ENCODE data around the gene SFMBT1.

SFMBT1 gene

GRCh38 chr3:52857133-52857532 lies 188.7 kb downstream of the SFMBT1 start:
- H3K27me3 ChIP-seq (ENCODE audit: control insufficient read depth, low read length), result no peaks in the 10 kb centered on the region
- H3K9me3 ChIP-seq (ENCODE audit: control insufficient read depth, insufficient read depth, low read length), result no peaks in the 10 kb centered on the region
- no peak overlapping the region for H3K27ac ChIP-seq (ENCODE audit: low read depth, low read length)
- H3K4me1 ChIP-seq (ENCODE audit: control insufficient read depth, low read length), result no peaks in the 10 kb centered on the region
- H3K36me3 ChIP-seq (ENCODE audit: control insufficient read depth, low read length), result peaks cover under 1% of the 10 kb centered on the region
- H3K4me2 ChIP-seq (ENCODE audit: low read length), result no peak overlapping the region
- H3K9me2 ChIP-seq (replicated peaks; ENCODE audit: control insufficient read depth, low read length), result no peaks in the 10 kb centered on the region
- no peak overlapping the region for H3K4me3 ChIP-seq (ENCODE audit: low read length)
- no peaks in the 10 kb centered on the region for H3F3A ChIP-seq (ENCODE audit: control insufficient read depth, insufficient read depth)
- H3K79me2 ChIP-seq (ENCODE audit: control insufficient read depth, low read length), result no peaks in the 10 kb centered on the region
- 0 out of 2 replicates have a peak, but pooled peaks cover 4% of the 10 kb centered on the region for H4K20me1 ChIP-seq (ENCODE audit: control insufficient read depth, insufficient read depth, low read depth, low read length)
- TF ChIP-seq EZH2phosphoT487 (IDR thresholded peaks at IDR 0.05; ENCODE audit: borderline replicate concordance, low read length), result no peak
- TF ChIP-seq, protein P1, sequence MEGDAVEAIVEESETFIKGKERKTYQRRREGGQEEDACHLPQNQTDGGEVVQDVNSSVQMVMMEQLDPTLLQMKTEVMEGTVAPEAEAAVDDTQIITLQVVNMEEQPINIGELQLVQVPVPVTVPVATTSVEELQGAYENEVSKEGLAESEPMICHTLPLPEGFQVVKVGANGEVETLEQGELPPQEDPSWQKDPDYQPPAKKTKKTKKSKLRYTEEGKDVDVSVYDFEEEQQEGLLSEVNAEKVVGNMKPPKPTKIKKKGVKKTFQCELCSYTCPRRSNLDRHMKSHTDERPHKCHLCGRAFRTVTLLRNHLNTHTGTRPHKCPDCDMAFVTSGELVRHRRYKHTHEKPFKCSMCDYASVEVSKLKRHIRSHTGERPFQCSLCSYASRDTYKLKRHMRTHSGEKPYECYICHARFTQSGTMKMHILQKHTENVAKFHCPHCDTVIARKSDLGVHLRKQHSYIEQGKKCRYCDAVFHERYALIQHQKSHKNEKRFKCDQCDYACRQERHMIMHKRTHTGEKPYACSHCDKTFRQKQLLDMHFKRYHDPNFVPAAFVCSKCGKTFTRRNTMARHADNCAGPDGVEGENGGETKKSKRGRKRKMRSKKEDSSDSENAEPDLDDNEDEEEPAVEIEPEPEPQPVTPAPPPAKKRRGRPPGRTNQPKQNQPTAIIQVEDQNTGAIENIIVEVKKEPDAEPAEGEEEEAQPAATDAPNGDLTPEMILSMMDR (IDR thresholded peaks at IDR 0.05; ENCODE audit: low read depth, low read length, poor library complexity, severe bottlenecking), result no peak

DNA sequence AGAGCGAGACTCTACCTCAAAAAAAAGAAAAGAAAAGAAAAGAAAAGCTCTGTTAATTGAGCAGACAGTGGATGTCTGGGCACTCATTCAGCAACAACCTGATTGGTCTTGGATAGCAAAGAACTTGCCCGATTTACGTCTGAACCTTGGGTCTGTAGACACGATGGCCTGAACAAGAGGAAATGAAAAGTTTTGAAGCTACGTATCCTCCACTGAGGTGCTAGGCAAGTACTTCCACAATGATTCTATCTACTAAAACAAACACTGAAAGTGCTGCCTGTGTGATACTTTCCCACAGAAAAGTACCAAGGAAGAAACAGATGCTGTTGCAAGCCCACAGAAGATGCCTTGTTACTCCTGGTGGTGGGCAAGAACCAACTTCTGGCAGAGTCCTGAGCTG lies 189.2 kb downstream of the SFMBT1 start:
- H3K9me3 ChIP-seq (ENCODE audit: control insufficient read depth, insufficient read depth, low read length), result no peaks in the 10 kb centered on the region
- peaks cover 5% of the 10 kb centered on the region for H3K36me3 ChIP-seq (ENCODE audit: control insufficient read depth, low read length)
- no peaks in the 10 kb centered on the region for H3K4me1 ChIP-seq (ENCODE audit: control insufficient read depth, low read length)
- 0 out of 2 replicates have a peak, but pooled peaks cover 4% of the 10 kb centered on the region for H4K20me1 ChIP-seq (ENCODE audit: control insufficient read depth, insufficient read depth, low read depth, low read length)
- H3K4me3 ChIP-seq (ENCODE audit: low read length), result no peak overlapping the region
- no peaks in the 10 kb centered on the region for H3K9me2 ChIP-seq (replicated peaks; ENCODE audit: control insufficient read depth, low read length)
- H3K4me2 ChIP-seq (ENCODE audit: low read length), result no peak overlapping the region
- H3K27ac ChIP-seq (ENCODE audit: low read depth, low read length), result no peak overlapping the region
- TF ChIP-seq EZH2phosphoT487 (IDR thresholded peaks at IDR 0.05; ENCODE audit: borderline replicate concordance, low read length), result no peak
- TF ChIP-seq, protein P1 (IDR thresholded peaks at IDR 0.05; ENCODE audit: low read depth, low read length, poor library complexity, severe bottlenecking), result no peak
- H3F3A ChIP-seq (ENCODE audit: control insufficient read depth, insufficient read depth), result no peaks in the 10 kb centered on the region
- no peaks in the 10 kb centered on the region for H3K79me2 ChIP-seq (ENCODE audit: control insufficient read depth, low read length)
- no peaks in the 10 kb centered on the region for H3K27me3 ChIP-seq (ENCODE audit: control insufficient read depth, low read length)

GRCh38 chr3:52854013-52854412 lies 191.9 kb downstream of the SFMBT1 start:
- H3K4me3 ChIP-seq (ENCODE audit: low read length), result no peak overlapping the region
- no peaks in the 10 kb centered on the region for H3K9me2 ChIP-seq (replicated peaks; ENCODE audit: control insufficient read depth, low read length)
- H3K36me3 ChIP-seq (ENCODE audit: control insufficient read depth, low read length), result peaks cover 9% of the 10 kb centered on the region
- H3F3A ChIP-seq (ENCODE audit: control insufficient read depth, insufficient read depth), result no peaks in the 10 kb centered on the region
- H3K9me3 ChIP-seq (ENCODE audit: control insufficient read depth, insufficient read depth, low read length), result no peaks in the 10 kb centered on the region
- H3K4me1 ChIP-seq (ENCODE audit: control insufficient read depth, low read length), result no peaks in the 10 kb centered on the region
- no peak overlapping the region for H3K27ac ChIP-seq (ENCODE audit: low read depth, low read length)
- no peaks in the 10 kb centered on the region for H3K27me3 ChIP-seq (ENCODE audit: control insufficient read depth, low read length)
- 0 out of 2 replicates have a peak, but pooled peaks cover 4% of the 10 kb centered on the region for H4K20me1 ChIP-seq (ENCODE audit: control insufficient read depth, insufficient read depth, low read depth, low read length)
- no peak for TF ChIP-seq EZH2phosphoT487 (IDR thresholded peaks at IDR 0.05; ENCODE audit: borderline replicate concordance, low read length)
- TF ChIP-seq, protein P1 (IDR thresholded peaks at IDR 0.05; ENCODE audit: low read depth, low read length, poor library complexity, severe bottlenecking), result no peak
- no peak overlapping the region for H3K4me2 ChIP-seq (ENCODE audit: low read length)
- H3K79me2 ChIP-seq (ENCODE audit: control insufficient read depth, low read length), result no peaks in the 10 kb centered on the region
